ENCODE results near the gene TKFC.

TKFC gene, protein sequence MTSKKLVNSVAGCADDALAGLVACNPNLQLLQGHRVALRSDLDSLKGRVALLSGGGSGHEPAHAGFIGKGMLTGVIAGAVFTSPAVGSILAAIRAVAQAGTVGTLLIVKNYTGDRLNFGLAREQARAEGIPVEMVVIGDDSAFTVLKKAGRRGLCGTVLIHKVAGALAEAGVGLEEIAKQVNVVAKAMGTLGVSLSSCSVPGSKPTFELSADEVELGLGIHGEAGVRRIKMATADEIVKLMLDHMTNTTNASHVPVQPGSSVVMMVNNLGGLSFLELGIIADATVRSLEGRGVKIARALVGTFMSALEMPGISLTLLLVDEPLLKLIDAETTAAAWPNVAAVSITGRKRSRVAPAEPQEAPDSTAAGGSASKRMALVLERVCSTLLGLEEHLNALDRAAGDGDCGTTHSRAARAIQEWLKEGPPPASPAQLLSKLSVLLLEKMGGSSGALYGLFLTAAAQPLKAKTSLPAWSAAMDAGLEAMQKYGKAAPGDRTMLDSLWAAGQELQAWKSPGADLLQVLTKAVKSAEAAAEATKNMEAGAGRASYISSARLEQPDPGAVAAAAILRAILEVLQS

DNA sequence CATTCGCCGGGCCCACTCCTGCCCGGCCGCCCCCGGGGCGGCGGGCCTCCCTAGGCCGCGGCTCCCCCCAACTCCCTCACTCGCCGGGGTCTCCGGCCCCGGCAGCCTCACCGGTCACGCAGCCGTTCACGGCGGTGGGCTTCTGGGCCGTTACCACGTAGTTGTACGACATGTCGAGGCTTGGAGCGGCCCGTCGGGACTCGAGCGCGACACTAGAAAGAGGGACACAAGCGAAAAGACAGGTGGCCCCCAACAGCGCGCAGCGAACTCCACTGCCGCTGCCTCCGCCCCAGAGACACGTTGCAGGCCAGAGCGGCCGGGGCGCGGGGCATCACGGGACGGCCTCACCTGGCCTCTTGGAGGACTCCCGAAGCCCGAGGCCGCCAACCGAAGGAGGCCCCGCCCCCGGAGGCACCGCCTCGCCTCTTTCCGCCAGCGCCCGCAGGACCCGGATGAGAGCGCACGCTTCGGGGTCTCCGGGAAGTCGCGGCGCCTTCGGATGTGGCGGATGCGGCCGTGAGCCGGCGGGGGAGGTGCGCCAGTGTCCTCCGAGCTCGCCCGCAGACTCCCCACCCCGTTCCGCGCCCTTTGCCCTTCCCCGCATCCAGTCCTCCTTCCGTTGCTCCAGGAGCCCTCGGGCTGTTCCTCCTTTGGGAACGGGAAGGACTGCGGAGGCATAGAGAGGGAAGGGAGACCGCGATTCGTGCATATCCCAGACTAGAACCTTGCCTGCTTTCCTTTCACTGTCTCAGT, at the start of gene TKFC, which contains the start of gene DDB1:
Gene TKFC (plus strand): TSS at position 432 of the 753 bp plus-strand sequence. CDS start 1,501 bp downstream, outside the sequence.
Gene DDB1 (minus strand): TSS at position 309 of the 753 bp plus-strand sequence. CDS start 137 bp downstream, at position 172.
- TF ChIP-seq GATA2 (IDR thresholded peaks at IDR 0.05; ENCODE audit: low read depth, low read length) (no peak), GATA3 (IDR thresholded peaks at IDR 0.05; ENCODE audit: low read depth, low read length) (no peak)

DNA sequence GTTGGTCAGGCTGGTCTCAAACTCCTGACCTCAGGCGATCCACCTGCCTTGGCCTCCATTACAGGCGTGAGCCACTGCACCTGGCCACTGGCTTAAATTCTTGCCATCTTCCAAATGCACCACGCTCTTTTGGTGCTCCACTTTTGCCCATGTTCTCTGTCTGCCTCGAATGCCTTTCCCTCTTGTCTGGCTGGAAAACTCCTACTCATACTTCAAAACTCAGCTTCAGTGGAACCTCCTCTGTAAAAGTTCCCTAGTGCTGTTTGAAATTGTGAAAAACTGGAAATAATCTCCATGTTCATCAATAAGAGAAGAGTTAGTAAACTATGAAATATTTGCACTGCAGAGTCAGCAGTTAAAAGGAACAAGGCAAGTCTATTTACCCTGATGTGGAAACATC, 49.4 kb upstream of the TKFC start:
- no peak for TF ChIP-seq GATA3 (IDR thresholded peaks at IDR 0.05; ENCODE audit: low read depth, low read length)
- TF ChIP-seq GATA2 (IDR thresholded peaks at IDR 0.05; ENCODE audit: low read depth, low read length), result no peak

- TF ChIP-seq GATA3 (IDR thresholded peaks at IDR 0.05; ENCODE audit: low read depth, low read length) (no peak), GATA2 (IDR thresholded peaks at IDR 0.05; ENCODE audit: low read depth, low read length) (no peak)
Measured at GRCh38 chr11:61287338-61287977, 45.6 kb upstream of the TKFC start.

DNA sequence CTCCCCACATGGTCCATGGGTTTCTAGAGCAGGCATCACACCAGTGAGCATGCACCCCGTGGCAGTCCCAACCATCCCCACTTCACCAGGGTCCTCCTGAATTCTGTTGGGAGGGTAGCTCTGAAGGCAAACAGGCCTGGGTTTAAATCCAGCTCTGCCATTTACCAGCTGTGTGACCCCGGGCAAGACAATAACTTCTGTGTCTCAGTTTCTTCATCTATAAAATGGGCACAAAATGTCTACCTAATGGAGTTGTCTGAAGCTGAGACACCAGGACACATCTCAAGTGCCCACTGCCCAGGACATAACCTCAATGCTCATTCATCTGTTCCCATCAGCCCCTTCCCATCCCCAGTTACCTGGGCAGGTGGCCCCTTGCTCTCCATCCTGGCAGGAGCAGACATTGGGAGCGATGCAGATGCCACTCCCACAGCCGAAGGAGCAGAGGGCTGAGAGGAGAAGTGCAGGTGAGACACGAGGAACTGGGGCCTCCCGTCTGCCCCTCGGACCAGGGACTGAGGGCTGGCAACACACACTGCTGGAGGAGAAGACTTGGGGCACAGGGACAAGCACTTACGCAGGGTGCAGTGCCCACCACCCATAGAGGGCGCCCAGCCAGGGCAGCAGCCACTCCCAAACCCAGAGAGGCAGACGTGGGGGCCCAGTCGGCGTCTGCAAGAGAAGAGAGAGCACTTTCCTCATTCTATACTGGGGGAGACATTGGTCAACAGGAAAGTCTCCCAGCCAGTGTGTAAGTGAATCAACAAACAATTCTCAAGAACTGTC, 41.9 kb upstream of the TKFC start:
- TF ChIP-seq GATA2 (IDR thresholded peaks at IDR 0.05; ENCODE audit: low read depth, low read length) (no peak), GATA3 (IDR thresholded peaks at IDR 0.05; ENCODE audit: low read depth, low read length) (no peak)

- TF ChIP-seq GATA3 (IDR thresholded peaks at IDR 0.05; ENCODE audit: low read depth, low read length) (no peak), GATA2 (IDR thresholded peaks at IDR 0.05; ENCODE audit: low read depth, low read length) (no peak)
Measured at GRCh38 chr11:61292356-61292755, 40.7 kb upstream of the TKFC start.

- TF ChIP-seq GATA3 (IDR thresholded peaks at IDR 0.05; ENCODE audit: low read depth, low read length), result no peak
- no peak for TF ChIP-seq GATA2 (IDR thresholded peaks at IDR 0.05; ENCODE audit: low read depth, low read length)
Measured at GRCh38 chr11:61293867-61294716, 38.9 kb upstream of the TKFC start.

- TF ChIP-seq GATA3 (IDR thresholded peaks at IDR 0.05; ENCODE audit: low read depth, low read length) (no peak), GATA2 (IDR thresholded peaks at IDR 0.05; ENCODE audit: low read depth, low read length) (no peak)
Measured at GRCh38 chr11:61294717-61295595, 38.1 kb upstream of the TKFC start, which contains the start of gene VWCE. Gene VWCE, minus strand, starts transcription at chr11:61295316. Its CDS starts 279 bp downstream, at chr11:61295037.

DNA sequence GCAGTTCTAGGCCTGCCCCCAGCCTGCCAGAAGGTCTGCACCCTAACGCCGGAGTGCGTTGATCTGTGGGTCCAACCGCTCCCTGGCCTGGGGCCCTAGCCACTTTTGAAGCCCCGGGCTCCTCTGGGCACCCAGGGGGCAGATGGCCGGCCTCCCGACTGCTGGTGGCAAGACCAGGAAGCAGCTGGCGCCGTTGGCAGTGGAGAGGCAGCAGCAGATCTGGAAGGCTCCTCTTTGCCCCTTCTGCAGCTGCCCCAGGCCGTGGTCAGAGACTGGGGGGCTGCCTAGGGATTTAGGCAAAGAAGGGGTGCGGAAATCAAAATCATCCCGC, 37.5 kb upstream of the TKFC start:
- TF ChIP-seq GATA3 (IDR thresholded peaks at IDR 0.05; ENCODE audit: low read depth, low read length) (no peak), GATA2 (IDR thresholded peaks at IDR 0.05; ENCODE audit: low read depth, low read length) (no peak)

- TF ChIP-seq GATA2 (IDR thresholded peaks at IDR 0.05; ENCODE audit: low read depth, low read length) (no peak), GATA3 (IDR thresholded peaks at IDR 0.05; ENCODE audit: low read depth, low read length) (no peak)
Measured at GRCh38 chr11:61297341-61297740, 35.7 kb upstream of the TKFC start.

GRCh38 chr11:61297746-61298145, 35.3 kb upstream of the TKFC start:
- TF ChIP-seq GATA3 (IDR thresholded peaks at IDR 0.05; ENCODE audit: low read depth, low read length) (no peak), GATA2 (IDR thresholded peaks at IDR 0.05; ENCODE audit: low read depth, low read length) (no peak)

DNA sequence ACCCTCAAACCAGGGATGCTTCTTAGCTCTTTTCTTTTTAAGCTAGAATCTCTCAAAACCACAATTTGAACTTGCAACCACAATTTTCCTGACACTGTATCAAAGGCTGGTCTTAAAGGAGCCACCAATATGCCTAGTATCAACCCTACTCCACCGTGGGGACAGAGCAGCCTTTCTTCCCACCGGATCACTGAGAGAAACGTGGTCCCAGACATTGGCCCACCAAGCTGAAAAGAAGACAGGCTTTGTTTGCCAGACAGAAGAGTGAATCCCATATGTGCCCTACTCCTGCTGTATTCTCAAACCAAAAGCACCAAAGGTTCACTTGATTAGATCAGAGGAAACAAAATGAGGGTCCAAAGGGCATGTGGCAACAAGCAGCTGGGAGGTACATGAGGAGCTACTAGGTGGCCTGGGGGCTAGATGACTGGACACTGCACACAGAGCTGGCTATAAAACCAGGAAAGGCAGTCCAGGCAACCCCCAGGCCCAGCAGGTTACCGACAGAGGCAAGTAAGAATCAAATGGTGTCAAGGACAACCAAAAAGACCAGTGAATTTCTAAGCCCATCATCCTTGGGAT, 34.3 kb upstream of the TKFC start:
- TF ChIP-seq GATA2 (IDR thresholded peaks at IDR 0.05; ENCODE audit: low read depth, low read length) (no peak), GATA3 (IDR thresholded peaks at IDR 0.05; ENCODE audit: low read depth, low read length) (no peak)

Data from SH-SY5Y (cell line).